ENCODE results near the gene TMEM147. TPM values are rescaled to one million over a fixed set of nuclear protein-coding genes. Genes with fewer than 3 reads are reported as not detected.

The TMEM147 gene, protein sequence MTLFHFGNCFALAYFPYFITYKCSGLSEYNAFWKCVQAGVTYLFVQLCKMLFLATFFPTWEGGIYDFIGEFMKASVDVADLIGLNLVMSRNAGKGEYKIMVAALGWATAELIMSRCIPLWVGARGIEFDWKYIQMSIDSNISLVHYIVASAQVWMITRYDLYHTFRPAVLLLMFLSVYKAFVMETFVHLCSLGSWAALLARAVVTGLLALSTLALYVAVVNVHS
- 84.6 TPM for total RNA-seq
- long read RNA-seq, transcript TMEM147-201 (7 exons, 899 nt): major isoform, 36 of 57 reads
- long read RNA-seq, partial matches to known transcripts: 2 of 57 reads
- long read RNA-seq, other reads (novel, unspliced or antisense): 14 of 57 reads

DNA sequence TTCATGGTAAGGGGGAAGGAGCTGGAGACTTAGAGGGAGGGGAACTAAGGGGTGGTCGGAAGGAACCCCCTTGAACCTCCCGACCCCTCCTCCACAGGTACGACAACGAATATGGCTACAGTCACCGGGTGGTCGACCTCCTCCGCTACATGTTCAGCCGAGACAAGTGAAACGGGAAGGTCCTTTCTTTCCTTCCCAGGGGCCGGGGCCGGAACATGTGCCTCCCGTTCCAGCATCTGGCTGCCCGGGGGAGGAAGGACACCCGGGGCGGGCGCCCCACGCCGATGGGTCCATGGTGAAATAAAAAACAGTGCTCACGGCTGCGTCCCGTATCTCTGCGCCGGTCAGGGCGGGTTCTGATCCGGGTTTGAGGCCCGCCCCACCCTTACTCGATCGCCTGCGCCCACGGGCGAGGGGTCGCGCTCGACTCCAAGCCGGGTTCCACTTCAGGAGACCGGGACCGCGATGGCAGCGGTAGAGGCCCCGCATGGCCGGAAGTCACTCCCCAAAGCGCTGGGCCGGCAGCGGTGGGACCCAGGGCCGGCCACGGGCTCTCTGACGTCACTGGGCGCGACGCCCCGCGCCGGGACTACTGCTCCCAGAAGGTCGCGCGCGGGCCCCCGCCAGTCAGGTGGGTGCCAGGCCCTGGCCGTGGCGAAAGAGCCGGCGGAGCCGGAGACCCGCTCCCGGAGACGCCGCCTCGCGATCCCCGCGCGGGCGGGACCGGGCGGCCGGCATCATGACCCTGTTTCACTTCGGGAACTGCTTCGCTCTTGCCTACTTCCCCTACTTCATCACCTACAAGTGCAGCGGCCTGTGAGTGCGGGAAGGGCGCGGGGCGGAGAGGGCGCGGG is at the start of gene TMEM147:
TMEM147 (plus strand) TSS at position 626 of the 854 bp plus-strand sequence; CDS start at position 740, 114 bp downstream.
- ATAC-seq (peak; percentile 98), DNase-seq (ENCODE audit: missing footprints) (peak; percentile 98)
- intact Hi-C loops (cut with DNase I): loop anchor here (5.0 kb wide), 1 partner anchor 82 kb away; the partner anchor contains the start of gene RBM42

DNA sequence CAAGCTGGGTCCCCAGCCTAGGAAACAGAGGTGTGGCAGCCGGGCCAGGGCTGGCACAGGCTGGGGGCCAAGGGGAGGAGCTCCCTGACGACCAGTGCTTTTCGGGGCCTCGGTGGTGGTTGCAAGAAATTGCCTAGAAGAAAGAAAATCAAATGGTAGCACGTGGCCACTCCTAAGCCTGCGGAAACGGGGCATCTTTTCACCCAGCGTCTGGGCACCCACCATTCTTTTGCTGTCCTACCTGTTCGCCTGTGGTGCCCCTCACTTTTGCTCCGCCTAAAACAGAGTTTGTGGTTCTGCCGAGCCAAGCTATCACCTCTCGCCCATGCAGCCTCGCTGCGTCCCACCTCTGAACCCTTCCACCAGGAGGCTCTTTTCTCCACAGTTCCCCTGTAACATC is 48.0 kb upstream of the TMEM147 start:
- no peak for DNase-seq (ENCODE audit: missing footprints)
- ATAC-seq: no peak
- intact Hi-C loops (cut with DNase I): no loop called here

DNA sequence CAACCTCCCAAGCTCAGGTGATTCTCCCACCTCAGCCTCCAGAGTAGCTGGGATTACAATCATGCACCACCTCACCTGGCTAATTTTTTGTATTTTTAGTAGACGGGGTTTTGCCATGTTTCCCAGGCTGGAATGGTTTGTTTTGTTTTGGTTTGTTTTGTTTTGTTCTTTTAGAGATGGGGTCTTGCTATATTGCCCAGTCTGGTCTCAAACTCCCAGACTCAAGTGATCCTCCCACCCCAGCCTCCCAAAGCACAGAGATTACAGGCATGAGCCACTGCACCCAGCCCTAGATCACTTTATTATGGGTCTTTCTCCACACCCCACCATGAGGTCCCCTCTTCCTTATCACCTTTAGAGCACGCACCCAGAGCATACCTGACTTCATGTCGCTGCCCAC is 47.2 kb upstream of the TMEM147 start:
- intact Hi-C loops (cut with DNase I): no loop called here
- DNase-seq (ENCODE audit: missing footprints) (no peak), ATAC-seq (no peak)

DNA sequence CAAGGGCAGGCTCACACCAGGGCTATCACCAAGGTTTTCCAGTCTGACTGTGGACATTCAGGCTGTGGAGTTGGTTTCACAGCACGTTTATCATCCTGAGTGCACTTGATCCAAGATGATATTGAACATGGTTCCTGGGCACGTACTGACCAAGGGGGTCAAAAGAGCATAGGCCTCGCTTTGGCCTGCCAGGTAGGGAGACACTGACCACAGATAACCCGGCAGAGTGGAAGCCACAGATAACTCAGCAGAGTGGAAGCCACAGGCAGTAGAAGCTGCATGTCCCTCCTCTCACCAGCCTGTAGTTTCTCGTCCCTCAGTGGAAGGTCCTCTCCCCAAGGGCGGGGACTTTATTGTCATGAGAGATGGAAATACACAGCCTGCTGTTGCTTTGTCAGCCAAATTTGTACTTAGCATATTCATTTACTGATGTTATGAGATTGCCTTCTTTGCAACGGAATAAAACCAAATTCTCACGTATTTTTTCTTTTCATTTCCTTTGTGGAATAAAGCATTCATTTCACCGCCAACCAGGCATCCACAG is 46.4 kb upstream of the TMEM147 start:
- DNase-seq (ENCODE audit: missing footprints) (no peak), ATAC-seq (no peak)
- intact Hi-C loops (cut with DNase I): no loop called here

DNA sequence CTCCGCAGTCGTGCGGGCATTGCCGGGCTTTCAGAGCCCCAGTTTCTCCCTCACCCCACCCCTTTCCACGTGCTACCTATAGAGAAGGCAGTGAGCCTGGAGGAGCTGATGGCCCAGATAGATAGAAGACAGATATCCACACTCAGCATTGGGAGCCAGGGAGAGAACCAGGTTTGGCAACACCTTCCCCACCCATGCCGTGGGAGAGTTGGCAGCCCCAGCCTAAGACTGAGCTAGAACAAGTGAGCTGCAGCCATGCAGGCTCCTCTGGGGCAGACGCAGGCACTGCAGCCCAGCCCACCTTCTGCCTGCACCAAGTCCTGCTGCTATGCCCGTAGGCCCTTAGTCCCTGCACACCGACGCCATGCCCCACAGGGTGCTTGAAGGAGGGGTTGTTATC is 44.8 kb upstream of the TMEM147 start:
- DNase-seq (ENCODE audit: missing footprints) (no peak), ATAC-seq (no peak)
- intact Hi-C loops (cut with DNase I): no loop called here

DNA sequence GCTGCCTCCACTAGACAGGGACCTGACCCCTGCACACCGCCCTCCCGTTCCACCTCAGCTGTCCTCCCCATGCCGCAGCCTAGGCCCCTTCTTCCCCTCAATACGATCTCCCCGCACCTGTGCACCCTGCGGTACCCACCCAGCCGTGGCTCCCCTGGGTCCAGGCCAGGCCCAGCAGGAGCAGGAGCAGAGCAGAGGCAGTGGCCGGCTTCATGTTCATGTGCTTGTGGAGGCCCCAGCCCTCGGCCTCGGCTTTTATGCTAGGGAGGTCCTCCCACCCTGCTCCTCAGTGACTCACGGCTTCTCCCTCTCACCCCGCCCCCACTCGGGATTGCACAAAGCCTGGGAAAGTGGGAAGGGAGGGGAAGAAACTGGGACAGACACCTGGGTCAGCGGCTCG is 43.7 kb upstream of the TMEM147 start:
- ATAC-seq: peak; percentile 10
- DNase-seq (ENCODE audit: missing footprints): no peak
- intact Hi-C loops (cut with DNase I): no loop called here

DNA sequence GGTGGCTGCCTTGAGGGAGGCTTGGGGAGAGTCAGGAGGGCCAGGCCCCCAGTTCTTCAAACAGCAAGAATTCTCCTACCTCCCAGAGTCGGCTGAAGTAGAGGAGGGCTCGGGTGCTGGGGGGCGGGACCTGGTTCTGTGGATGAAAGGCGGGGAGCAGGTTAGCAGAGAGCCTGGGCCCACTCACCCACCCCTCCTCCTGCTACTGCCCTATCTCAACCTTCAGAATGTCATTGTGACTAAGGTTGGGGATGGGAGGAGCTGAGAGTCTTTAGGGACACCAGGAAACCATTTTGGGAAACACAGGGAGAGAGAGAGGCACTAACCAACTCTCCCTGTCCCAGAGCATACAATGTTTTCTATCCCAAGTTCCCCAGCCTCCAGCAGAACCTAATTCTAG is 42.7 kb upstream of the TMEM147 start:
- ATAC-seq: peak; percentile 28

DNA sequence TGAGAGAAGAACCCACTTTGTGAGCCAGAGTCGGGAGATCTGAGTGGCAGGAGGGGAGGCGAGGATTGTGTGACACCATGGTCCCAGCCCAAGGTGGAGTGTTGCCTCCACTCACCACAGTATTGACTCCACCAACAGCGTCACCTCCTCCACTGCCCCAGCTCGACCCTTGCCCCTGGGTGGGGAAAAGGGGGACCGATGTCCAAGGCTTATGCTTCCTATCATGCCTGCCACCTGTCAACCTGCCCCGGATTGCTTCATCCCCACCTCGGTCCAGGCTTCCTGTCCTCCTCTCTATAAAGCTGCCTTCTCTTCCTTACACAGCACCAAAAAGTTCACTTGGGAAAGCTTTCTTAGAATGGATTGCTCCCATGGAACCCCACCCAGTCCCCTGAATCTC is 39.4 kb upstream of the TMEM147 start:
- ATAC-seq: no peak
- intact Hi-C loops (cut with DNase I): no loop called here
- DNase-seq (ENCODE audit: missing footprints): no peak

More for the DNA sequence above, 42.7 kb upstream of the TMEM147 start:
- intact Hi-C loops (cut with DNase I): no loop called here
- DNase-seq (ENCODE audit: missing footprints): no peak

DNA sequence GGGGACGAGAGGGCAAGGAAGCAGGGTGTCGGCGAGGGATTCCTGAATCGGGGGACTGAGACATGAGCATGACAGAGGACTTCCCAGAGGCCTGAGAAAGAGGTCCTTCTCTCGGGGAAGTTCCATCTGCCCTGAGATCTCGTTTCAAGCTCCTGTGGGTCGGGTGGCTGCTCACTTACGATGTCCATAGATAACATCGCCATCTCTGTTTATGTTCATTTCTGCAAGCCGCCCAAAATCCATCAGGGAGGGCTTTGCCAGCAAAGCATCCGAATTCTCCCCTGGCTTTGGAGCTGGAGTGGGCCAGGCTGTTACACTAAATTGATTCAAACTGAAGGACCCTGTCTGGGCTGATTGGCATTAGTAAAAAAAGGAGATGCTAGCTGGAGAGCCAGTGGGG is 37.9 kb upstream of the TMEM147 start:
- DNase-seq (ENCODE audit: missing footprints): no peak
- intact Hi-C loops (cut with DNase I): no loop called here
- no peak for ATAC-seq

DNA sequence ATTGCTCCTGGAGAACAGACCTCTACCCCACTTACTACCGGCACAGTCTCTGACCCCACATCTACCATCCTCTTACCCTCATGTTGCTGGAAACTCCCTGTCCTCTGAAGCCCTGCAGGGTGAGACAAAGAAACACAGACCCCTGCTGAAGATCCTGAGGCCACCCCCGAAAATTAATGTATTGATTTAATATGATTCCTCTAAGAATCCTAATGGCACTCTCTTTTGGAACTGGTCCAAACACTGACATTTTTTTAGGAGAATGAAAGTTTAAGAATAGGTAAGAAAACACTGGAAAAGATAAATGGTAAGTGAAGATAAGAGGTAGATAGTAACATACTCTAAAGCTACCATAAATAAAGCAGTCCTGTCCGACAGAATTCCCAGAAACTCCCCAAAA is 37.3 kb upstream of the TMEM147 start:
- intact Hi-C loops (cut with DNase I): no loop called here
- ATAC-seq: no peak
- no peak for DNase-seq (ENCODE audit: missing footprints)

DNA sequence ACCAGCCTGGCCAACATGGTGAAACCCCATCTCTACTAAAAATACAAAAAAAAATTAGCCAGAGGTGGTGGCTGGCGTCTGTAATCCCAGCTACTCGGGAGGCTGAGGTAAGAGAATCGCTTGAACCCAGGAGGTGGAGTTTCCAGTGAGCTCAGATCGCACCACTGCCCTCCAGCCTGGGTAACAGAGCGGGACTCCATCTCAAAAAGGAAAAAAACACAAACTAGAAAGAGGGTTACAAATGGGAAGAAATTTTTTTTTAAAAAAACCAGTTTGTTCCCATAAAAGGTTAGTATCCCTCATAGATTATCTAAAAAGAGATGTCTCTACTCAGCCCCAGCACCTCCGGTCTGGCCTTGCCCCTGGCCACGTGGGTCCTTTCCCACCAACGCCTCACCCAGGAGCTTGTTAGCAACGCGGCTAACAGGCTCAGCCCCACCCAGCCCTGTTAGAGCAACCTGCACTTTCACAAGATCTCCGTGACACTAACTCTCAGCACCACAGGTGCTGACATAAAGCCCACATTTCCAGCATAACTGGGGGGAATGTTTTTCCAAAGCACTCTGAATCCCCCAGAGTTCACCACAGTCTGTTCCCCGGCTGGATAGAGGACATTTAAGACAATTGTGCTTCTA is 36.3 kb upstream of the TMEM147 start:
- DNase-seq (ENCODE audit: missing footprints) (no peak), ATAC-seq (no peak)
- intact Hi-C loops (cut with DNase I): no loop called here

DNA sequence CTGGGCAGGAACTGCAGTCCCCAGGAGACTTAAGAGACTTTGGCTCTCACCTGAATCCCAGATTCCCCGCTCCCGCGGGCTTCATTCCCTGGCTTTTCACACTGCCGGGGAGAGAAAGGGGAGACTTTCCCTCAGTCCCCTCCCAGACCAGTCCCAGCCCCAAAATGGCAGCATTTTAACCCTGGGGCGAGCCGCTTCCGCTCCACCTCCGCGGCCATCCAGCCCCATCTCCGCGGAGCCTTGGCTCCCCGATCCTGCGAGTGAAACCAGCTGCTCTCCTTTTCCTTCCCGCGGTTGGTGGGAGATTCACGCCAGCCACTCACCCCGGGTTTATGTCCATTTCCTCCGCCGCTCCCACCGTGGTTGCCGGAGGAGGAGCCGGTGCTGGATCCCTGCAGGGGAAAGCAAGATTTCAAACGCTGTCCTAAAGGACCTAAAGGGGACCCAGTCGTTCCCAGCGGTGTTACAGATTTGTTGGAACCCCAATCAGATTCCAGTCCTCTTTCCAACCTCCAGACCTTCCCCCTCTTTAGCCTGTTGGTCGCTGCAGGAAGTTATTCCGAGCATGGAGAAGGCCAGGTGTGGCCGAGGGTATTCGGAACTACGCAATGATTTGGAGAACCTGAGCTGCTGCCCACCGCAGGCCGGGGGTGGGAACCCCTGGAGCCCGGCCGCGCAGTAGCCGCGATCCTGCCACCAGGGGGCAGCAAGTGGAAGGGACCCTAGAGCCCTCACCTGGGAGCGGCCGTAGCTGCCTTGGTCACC is 35.4 kb upstream of the TMEM147 start:
- DNase-seq (ENCODE audit: missing footprints): peak; percentile 85
- intact Hi-C loops (cut with DNase I): no loop called here
- ATAC-seq: no peak

DNA sequence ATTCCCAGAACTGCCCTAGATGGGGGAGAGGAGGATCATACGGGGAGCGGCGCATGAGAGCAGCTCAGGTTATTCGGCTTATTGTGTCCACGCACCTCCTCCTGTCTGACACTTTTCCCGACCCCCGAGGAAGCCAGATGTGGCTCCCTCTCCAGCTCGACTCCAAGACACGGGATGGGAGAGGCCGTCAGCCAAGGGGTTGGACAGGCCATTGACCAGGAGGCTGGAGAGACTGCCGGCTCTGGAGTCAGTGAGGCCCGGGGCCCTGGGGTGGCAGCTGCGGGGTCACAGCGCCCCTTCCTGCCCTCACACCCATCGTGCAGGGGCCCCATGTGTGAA is 34.8 kb upstream of the TMEM147 start:
- ATAC-seq: no peak
- intact Hi-C loops (cut with DNase I): no loop called here
- DNase-seq (ENCODE audit: missing footprints): no peak

DNA sequence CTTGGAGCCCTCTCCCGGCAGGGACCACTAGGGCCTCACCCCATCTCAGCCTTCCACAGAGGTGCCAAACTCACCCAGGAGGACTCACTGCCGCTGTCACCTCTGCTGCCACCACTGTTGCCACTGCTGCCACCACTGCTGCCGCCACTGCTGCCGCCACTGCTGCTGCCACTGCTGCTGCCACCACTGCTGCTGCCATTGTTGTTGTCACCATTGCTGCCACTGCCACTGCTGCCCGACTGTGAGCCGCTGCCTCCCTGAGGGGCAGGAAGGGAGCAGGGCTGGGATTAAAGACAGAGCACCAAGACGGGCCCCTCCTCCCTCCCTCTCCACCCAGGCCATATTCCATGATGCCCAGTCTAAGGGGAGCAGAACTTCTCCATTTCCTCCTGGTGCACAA is 34.1 kb upstream of the TMEM147 start:
- DNase-seq (ENCODE audit: missing footprints) (no peak), ATAC-seq (no peak)
- intact Hi-C loops (cut with DNase I): no loop called here

DNA sequence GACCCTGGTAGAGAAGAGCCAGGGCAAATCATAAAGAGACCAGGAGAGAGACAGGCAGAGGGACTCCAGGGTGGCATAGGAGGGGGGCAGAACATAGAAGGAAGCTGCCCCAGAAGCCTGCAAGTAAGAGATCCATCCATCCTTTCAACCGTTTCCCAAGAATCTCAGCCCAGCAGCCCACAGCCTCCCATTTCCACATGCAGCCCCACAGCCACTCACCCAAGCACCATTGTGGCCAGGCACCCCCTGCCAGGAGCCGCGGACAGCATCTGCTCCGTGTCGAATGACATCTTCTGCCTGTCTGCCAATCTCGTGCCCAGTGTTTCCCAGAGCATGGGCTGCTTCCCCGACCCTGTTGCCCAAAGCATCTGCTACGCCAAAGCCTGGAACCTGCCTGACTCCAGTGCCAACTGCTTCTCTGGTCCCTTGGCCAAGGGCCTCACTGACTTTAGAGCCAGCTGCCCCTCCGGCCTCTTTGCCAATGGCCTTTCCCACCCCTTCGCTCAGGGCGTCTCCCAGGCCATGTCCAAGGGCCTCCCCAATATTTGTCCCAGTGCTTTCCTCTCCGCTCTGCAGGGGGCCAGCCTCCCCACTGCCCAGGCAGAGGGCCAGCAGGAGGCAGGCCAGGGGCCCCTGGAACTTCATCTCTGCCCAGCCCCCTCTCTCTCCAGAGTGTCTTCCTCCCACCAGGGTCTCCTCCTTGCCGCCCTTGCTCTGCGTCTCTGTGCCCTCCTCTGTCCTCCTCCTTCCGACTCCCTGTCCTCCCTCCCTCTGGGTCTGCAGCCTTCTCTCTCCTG is 32.4 kb upstream of the TMEM147 start:
- ATAC-seq: no peak
- intact Hi-C loops (cut with DNase I): no loop called here
- DNase-seq (ENCODE audit: missing footprints): no peak

DNA sequence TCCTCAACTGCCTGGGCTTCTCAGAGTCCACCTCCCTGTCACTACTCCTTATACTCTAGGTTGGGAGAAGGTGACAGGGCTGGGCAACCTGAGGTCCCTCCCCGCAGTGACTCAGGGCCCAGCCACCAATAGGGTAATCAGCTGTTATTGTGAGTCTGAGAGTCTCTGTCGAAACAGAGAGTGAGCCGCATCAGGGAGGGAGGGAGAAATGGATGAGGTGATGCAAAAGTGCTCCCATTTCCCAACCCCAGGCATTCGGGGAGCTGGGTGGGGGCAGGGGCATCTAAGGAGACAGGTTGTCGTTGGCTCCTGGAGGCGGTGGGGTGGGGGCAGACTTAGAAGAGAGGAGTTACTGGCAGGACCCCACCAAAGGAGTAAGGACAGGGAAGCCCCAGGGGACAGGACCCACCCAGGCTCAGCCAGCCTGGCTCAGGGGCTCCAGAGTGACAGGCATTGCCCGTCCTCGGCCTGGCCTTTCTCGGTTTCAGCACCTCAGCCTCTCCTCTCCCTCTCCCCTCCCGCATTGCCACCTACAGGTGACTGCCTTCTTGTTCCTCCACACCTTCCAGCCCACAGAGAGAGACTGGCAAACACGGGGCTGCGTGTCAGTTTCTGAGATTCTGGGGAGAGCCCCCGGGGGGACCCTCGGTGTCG is 31.7 kb upstream of the TMEM147 start, which contains the start of gene DMKN:
DMKN (minus strand) TSS at position 22 of the 654 bp plus-strand sequence. CDS start 174 bp downstream, outside the sequence.
- no peak for ATAC-seq
- DNase-seq (ENCODE audit: missing footprints): no peak
- intact Hi-C loops (cut with DNase I): no loop called here

DNA sequence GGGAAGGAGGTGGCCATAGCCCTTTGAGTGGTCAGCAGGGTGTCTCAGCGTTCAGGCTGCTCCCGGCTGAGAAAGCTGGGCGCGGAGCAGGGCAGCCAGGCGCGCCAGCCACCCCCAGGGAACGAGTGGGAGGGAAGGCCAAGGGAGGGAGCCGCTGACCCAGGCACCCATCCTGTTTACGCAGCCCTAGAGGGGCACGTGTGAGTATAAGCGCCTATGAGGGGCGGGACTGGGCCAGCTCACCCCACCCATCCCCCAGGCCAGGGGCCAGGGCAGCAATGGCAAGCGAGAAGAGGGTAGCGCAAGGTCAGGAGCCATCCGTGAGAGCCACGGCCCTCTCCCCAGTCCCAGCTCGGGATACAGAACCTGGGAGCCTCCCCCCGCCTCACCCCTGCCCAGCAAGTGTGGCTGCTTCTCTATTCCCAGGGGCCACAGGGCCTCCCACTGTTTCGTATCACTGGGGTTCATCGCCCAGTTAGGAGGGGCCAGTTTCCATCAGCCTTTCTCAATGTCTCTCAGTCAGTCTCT is 31.1 kb upstream of the TMEM147 start:
- no peak for DNase-seq (ENCODE audit: missing footprints)
- ATAC-seq: no peak
- intact Hi-C loops (cut with DNase I): no loop called here

Data from Right ventricle myocardium inferior (tissue), 1 donor.